ENCODE measurements around the gene FBXL4. TPM values are rescaled to one million over a fixed set of nuclear protein-coding genes. Genes with fewer than 3 reads are reported as not detected.

FBXL4 gene
- total RNA-seq, 1 experiment from 2014 or later = 5.1 TPM

GRCh38 chr6:98871821-98872220 lies 75.9 kb downstream of the FBXL4 start:
- no peak overlapping the region for H3K9ac ChIP-seq (ENCODE audit: extremely low read depth, insufficient read length, low read length)
- H3K27ac ChIP-seq (ENCODE audit: insufficient read length, low read depth, low read length) = no peak overlapping the region
- H3K23ac ChIP-seq (ENCODE audit: insufficient read length, low read depth, low read length) = no peak overlapping the region
- H2BK20ac ChIP-seq (ENCODE audit: low read depth, low read length, poor library complexity, severe bottlenecking) = no peak overlapping the region
- H3K9me3 Mint-ChIP-seq = no peaks in the 10 kb centered on the region
- H3K14ac ChIP-seq (ENCODE audit: insufficient read depth, low read length) = no peak overlapping the region
- H3K27ac Mint-ChIP-seq = no peak overlapping the region
- no peak overlapping the region for H3K18ac ChIP-seq (ENCODE audit: insufficient read length, low read depth, low read length)
- no peak overlapping the region for H2BK12ac ChIP-seq (ENCODE audit: insufficient read length, low read depth, low read length)
- WGBS (ENCODE audit: extremely low coverage, insufficient read length, low lambda C conversion rate) = no CpG with 5 or more reads among the region's 3 CpGs
- no peak overlapping the region for H2BK5ac ChIP-seq (ENCODE audit: insufficient read length, low read length)
- no peaks in the 10 kb centered on the region for H3K27me3 ChIP-seq (ENCODE audit: insufficient read depth, low read length)
- H4K8ac ChIP-seq (replicated peaks; ENCODE audit: insufficient read length, low read depth, low read length) = no peak overlapping the region
- H3K79me1 ChIP-seq (ENCODE audit: insufficient read depth, low read depth, low read length, poor library complexity, severe bottlenecking) = no peaks in the 10 kb centered on the region
- H3K27me3 Mint-ChIP-seq (ENCODE audit: low read depth) = no peaks in the 10 kb centered on the region
- H3K9me3 ChIP-seq (ENCODE audit: control insufficient read depth, low read depth, low read length) = no peaks in the 10 kb centered on the region
- H3K4me3 Mint-ChIP-seq = no peak overlapping the region
- no peak overlapping the region for H2BK120ac ChIP-seq (ENCODE audit: low read depth, low read length, poor library complexity, severe bottlenecking)
- TF ChIP-seq CTCF (conservative IDR thresholded peaks at IDR 0.05) = no peak
- H3K4ac ChIP-seq (ENCODE audit: low read depth, low read length) = no peak overlapping the region
- no peak overlapping the region for H4K5ac ChIP-seq (ENCODE audit: insufficient read length, low read depth, low read length)
- no peak overlapping the region for H2BK15ac ChIP-seq (ENCODE audit: low read depth, low read length)
- no peak overlapping the region for H3T11ph ChIP-seq (ENCODE audit: low read length)
- H3K4me1 Mint-ChIP-seq = no peaks in the 10 kb centered on the region
- H3K56ac ChIP-seq (ENCODE audit: insufficient read length, low read depth, low read length) = no peak overlapping the region
- H3K36me3 Mint-ChIP-seq (ENCODE audit: insufficient read depth in 1 of 3, low read depth in 3 of 3) = peaks cover 0 to 7% (median 0%) of the 10 kb centered on the region in 3 experiments; a peak in 1 of 7 replicates
- H4K91ac ChIP-seq (ENCODE audit: insufficient read length, low read depth, low read length) = no peak overlapping the region
- H4K20me1 ChIP-seq (ENCODE audit: control insufficient read depth, insufficient read depth, insufficient read length) = no peaks in the 10 kb centered on the region
- no peaks in the 10 kb centered on the region for H3K4me1 ChIP-seq (ENCODE audit: insufficient read depth, low read length)
- no peak for DNase-seq
- no peak overlapping the region for H3K4me2 ChIP-seq (ENCODE audit: insufficient read depth, insufficient read length, low read length)
- no peak overlapping the region for H2AFZ ChIP-seq (ENCODE audit: low read length)
- H2AK5ac ChIP-seq (ENCODE audit: insufficient read length, low read length) = no peak overlapping the region
- no peaks in the 10 kb centered on the region for H3K79me2 ChIP-seq (ENCODE audit: insufficient read depth, low read length)
- no peaks in the 10 kb centered on the region for H3K23me2 ChIP-seq (ENCODE audit: insufficient read length, low read depth, low read length, poor library complexity, severe bottlenecking)

All from H9 (cell line).